ENCODE measurements around the gene ATP10A.

- TF ChIP-seq POLR2A (IDR thresholded peaks at IDR 0.05) = no peak
- TF ChIP-seq CTCF (IDR thresholded peaks at IDR 0.05) = no peak
- no peak for TF ChIP-seq POLR2AphosphoS5 (IDR thresholded peaks at IDR 0.05; ENCODE audit: insufficient read depth in 1 of 2, low read depth in 1 of 2)
Observed at GRCh38 chr15:25683415-25683814, 179.7 kb downstream of the ATP10A start.
